GM18951 (cell line): ENCODE measurements around the gene PRKCA.

Source experiments
- POLR2A ChIP-seq: IDR thresholded peaks from 4 replicates; pipeline ENCODE4 v1.6.1; 2011; ENCODE audit warnings: mild to moderate bottlenecking; ENCODE audit not compliant: insufficient read length, insufficient read depth; ENCODE audit errors: extremely low read depth
- in situ Hi-C: fragments of 300-500 bp; cut with MboI; formaldehyde crosslinking; loops from one replicate; pipeline ENCODE4 v1.12.0; 2022; ENCODE audit warnings: low sequenced_read_pairs, mixed read lengths, inconsistent platforms; ENCODE audit not compliant: unreplicated experiment

The PRKCA gene

DNA sequence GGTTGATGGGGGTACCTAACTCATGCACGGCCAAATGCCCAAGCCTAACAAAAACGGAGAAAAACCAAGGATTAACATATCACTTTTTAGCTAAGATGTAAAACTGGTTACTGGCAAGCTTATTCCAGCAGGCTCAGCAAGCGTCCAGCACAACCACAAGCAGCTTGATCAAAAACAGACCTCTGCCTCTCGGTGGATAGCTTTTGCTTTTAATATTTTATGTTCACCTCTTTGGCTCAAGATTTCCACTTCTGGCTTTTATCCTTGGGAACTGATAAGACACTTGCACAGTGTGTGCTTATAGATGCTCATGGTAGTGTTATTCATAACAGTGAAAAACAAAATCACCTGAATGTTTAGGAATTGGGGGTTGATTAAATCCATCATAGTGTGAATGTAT lies 325.6 kb downstream of the PRKCA start:
- in situ Hi-C loops = no loop called here
- TF ChIP-seq POLR2A = no peak

DNA sequence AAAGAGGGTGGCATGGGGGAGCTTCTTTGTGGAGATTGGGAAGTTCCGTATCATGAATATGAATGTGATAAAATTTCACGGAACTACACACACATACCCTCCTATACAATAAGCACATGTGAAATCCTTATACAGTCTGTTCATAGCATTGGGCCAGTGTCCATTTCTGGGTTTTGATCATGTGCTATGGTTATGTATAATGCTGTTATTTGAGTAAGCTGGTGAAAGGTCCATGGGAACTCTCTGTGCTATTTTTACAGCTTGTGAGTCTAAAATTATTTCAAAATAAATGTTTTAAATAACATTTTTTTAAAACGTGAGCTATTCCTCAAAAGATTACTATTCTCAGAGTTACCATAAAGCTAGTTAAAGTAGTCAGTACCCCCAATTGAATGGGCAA lies 327.3 kb downstream of the PRKCA start:
- no peak for TF ChIP-seq POLR2A
- in situ Hi-C loops = no loop called here

DNA sequence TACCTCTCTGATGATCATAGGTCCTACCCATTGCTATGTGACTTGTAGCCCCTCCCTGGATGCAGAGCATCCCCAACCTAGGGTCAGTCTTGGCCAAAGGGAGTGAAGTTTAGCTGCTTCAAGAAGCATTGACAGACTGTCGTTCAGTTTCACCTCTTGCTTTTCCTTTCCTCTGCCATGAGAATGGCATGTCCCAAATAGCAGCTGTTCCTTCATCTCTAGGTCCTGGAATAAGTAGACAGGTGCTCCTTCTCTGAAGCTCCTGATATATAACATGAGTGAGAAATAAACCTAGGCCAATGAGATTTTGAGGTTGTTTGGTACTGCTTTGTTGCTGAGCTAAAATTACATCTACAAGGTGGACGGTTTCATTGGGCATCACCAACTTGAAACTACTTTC lies 328.0 kb downstream of the PRKCA start:
- in situ Hi-C loops = no loop called here
- no peak for TF ChIP-seq POLR2A

DNA sequence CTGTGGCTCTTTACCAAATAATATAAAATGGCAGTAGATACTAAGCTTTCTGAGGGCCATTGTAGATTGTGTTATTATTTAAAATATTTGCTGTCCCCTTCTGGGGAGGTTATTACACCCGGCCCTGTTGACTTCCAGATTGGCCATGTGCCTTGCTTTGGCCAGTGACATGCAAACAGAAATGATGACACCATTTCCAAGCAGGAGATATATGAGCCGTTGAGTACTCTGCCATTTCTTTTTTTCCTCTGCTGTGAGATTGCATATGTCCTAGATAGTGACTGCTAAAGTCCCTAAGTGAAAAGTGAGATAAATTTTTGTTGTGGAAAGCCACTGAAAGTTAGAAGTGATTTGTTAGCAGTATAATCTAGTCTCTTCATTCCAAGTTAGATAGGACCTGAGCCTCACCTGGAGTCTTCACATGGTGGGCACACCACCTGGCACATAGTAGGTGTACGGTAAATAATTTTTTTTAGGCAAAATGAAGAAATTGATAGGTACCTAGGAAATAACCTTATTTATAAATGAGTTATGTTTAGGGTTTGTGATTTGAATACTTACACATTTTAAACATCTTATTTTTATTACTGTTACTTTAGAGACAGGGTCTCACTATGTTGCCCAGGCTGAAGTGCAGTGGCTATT lies 328.5 kb downstream of the PRKCA start:
- TF ChIP-seq POLR2A = no peak
- in situ Hi-C loops = no loop called here

DNA sequence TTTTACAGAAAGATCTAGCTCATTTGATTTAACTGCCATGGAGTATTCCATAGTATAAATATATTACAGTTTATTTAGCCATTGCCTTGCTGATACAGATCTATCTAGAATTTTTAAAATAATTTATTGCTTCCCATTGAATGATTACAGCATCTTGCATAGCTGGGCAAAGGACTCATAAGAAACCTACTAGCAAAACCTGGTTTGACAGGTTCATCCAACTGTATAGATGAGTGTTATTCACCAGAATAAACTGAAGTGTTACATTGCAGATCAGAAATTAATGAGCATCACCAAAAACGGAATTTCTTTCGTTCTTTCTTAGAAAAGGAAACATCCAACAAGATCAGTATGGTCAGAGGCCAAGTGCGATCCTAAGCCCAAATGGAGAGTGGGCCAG lies 330.3 kb downstream of the PRKCA start:
- no peak for TF ChIP-seq POLR2A
- in situ Hi-C loops = no loop called here

DNA sequence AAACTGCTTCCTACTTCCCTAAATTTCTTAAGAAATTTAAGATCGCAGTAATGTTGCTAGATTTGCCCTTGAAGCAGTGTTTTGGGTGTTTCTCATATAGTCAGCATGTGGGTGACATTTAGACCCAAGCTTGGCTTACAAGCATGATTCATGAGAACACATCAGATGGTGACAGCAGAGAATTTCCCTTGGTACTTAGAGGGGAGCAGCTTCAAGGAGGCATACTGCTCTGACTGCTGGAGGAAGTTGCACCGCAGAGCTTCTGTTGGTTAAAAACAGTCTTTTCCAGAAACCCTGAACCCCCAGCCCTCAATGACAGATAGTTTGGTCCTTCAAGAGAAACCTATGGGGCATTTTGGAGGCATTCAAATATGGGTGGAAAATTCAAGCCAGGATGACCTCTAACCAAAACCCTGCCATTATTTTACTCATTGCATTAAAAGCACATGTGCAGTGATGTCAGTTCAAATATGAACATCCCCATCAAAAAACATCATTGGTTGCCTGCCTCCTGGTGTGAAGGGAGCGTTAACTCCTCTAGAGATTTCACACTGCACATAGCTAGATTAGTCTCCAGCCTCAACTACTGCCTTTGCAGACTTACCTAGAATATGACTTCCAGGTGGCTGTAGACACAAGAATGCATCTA lies 331.0 kb downstream of the PRKCA start:
- in situ Hi-C loops = no loop called here
- no peak for TF ChIP-seq POLR2A

DNA sequence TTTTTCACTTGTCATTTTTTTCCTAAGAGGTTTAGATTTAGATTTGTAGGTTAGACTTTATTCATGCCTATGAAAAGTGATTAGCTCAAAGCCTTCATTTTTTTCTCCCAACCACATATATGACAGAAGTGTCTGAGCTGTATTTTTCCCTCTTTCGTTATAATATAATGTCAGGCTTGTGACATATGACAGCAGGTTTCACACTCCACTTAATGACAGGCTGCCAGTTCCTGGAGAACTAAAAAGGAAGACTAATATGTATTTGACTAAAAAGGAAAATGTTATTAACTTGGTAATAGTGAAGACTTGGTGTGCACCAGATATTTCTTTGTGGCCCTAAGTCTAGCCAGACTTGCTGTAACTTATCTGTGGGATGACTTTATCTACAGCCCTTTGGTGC lies 331.8 kb downstream of the PRKCA start:
- no peak for TF ChIP-seq POLR2A
- in situ Hi-C loops = no loop called here

DNA sequence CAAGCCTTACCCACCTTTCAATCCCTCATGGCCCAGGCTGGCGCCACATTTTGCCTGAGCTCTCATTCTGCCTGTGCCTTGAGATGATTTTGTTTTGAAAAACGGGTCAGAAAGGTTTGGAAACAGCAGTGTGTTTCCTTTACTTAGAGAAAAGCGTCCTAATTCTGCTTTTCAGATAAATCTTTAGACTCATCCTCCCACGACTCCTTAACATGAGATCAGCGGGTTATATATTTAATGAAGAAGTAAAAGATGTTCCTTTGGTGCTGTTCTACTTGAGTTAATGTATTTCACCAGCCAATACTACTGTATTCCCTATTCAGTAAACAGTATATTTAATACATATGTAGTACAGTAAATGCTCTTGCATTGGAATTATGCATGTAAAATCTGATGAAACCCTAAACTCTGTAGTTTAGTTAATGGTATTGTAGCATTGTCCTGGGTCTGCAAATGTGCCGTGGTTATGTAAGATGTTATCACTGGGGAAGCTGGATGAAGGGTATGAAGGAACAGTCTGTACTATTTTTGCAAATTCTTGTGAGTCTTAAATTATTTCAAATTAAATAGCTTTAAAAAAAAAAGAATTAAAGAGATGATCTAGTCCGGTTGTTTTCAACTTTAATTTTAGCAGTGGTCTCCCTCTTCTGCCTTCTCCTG lies 333.1 kb downstream of the PRKCA start:
- in situ Hi-C loops = no loop called here
- TF ChIP-seq POLR2A = no peak

DNA sequence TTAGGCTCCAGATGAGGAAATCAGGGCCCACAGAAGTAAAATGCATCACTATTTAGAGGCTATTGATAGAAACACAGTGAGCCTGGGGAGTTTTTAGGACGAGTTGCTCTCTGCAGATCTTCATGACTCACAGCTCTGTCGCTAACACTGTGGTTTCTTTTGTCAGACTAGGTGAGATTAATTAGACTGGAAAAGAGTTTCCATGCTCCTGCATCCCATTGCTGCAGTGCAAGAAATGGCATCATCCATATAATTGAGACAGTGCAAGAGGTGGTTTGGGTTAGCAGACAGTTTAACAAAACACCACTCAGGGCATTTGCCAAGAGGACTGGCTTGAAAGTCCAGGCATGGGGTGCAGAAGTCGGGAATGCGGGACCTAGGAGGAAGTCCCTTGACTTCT lies 333.7 kb downstream of the PRKCA start:
- no peak for TF ChIP-seq POLR2A
- in situ Hi-C loops = no loop called here

DNA sequence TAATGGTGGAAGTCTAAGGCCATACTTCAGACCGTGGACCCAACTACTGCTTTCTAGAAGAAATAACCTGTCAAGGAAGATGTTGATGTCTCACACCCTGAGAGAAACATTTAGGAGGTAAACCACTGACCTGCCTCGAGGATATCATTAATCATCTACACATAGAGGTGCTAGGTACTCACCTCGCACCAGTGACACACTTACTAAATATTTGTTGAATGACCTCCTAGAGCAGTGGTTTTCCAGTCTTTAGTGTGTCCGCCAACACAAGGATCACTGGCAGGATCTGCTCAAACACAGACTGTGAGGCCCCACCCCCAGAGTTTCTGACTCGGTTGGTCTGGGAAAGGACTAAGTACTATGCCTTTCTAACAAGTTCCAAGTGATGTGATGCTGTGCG lies 335.1 kb downstream of the PRKCA start:
- no peak for TF ChIP-seq POLR2A
- in situ Hi-C loops = no loop called here

DNA sequence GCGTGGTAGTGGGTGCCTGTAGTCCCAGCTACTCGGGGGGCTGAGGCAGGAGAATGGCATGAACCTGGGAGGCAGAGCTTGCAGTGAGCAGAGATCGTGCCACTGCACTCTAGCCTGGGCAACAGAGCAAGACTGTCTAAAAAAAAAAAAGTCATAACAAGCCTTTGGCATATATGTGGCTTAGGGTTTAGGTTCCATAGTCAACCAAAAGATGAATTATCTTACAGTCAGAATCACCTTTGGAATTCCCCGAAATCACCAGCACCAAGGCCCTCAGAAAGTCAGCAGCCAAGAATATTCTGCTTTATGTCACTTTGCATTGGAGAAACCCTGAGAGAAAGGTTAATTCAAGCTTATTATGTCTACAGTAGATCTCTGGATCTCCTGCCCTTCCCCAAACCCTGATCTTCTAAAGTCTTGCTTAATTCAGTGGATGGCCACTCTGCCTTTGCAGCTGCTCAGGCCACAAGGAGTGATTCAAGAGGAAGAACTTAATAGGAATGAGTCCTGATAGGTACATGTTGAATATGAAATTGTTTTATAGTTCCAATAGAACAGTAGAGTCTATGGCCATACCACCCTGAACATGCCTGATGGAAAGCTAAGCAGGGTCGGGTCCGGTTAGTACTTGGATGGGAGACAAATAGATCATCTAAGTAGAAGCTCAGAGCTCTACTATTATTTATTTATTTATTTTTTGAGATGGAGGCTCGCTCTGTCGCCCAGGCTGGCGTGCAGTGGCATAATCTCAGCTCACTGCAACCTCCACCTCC lies 336.5 kb downstream of the PRKCA start:
- in situ Hi-C loops = no loop called here
- TF ChIP-seq POLR2A = no peak

DNA sequence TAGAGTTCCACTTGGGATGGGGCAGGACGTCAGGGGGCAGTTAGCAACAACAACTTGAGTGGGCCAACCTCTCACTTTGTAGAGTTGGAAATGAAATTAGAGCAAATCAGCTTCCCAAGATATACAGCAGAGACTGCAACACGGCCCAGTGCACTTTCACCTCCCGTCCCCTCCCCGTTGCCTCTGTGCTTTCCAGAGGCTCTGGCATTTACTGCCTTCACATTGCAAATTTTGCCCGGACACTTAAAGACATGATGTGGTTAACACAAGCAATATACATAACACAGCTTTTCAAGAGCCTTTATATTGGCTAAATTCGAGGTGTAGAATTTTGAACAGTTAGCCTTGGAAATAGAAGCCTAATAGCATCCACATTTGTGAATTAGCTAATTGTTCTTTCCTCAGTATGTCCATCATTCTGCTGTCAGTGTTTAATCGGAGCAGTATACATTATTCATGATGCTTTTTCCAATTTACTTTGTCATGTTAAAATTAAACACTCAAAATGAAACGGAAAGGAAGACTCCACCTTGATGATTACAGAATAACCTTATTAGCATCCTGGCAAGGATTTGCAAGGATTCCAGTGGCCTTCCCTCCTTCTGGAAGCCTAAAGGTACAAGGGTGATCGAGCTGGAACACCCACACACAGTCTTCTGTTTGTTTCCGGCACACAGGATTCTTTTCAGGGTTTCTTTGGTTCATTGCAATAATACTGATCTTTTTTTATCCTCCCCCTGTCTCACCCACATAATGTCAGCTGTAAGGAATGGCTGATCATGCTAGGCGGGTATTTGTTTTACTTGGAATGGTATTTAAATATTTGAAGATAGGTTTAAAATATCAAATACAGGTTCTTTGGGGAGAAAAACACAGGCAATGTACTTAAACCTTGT lies 341.6 kb downstream of the PRKCA start:
- TF ChIP-seq POLR2A = no peak
- in situ Hi-C loops = no loop called here
